HEK293 (cell line): ENCODE data around the gene SLC38A1.

ENCODE experiments used
- CTCF ChIA-PET: fragments of 350-600 bp; formaldehyde crosslinking; extraction: SDS; loops from one replicate; lab custom pipeline; 2021; ENCODE audit warnings: antibody characterized with exemption; lab: Yijun Ruan, JAX
- POLR2A ChIA-PET: fragments of 300-600 bp; formaldehyde crosslinking; extraction: SDS; loops from one replicate; lab custom pipeline; 2020; ENCODE audit warnings: antibody characterized with exemption, inconsistent platforms; lab: Yijun Ruan, JAX
- H3K27ac ChIP-seq: fragments of 200-500 bp; sonication (Bioruptor generic); 2 replicates; pipeline ENCODE4 v1.5.1; 2014; ENCODE audit warnings: low read depth, low read length, control low read depth, inconsistent platforms; ENCODE audit errors: extremely low read depth
- H3K36me3 ChIP-seq, 2 experiments: fragments of 200-500 bp in 1 of 2; sonication (Bioruptor generic) in 1 of 2; 1 replicate in 1 of 2; 2 replicates in 1 of 2; pipeline ENCODE4 v1.5.1; 2014 to 2017; ENCODE audit warnings: inconsistent platforms in 2 of 2, low read length in 2 of 2; ENCODE audit not compliant: control insufficient read depth in 2 of 2, insufficient read depth in 1 of 2
- H3K4me1 ChIP-seq: fragments of 200-500 bp; sonication (Bioruptor generic); 2 replicates; pipeline ENCODE4 v1.5.1; 2014; ENCODE audit warnings: mild to moderate bottlenecking, low read length, inconsistent platforms; ENCODE audit not compliant: control insufficient read depth, insufficient read depth
- H3K4me3 ChIP-seq: 2 replicates; pipeline ENCODE4 v1.5.1; 2011; ENCODE audit warnings: low read depth, mild to moderate bottlenecking, control low read depth, low read length, moderate library complexity
- H3K9me3 ChIP-seq: fragments of 200-500 bp; sonication (Bioruptor generic); 2 replicates; pipeline ENCODE4 v1.5.1; 2014; ENCODE audit warnings: low read depth, low read length, inconsistent platforms; ENCODE audit not compliant: control insufficient read depth, insufficient read depth
- IKZF3 ChIP-seq: fragments of 450-650 bp; IDR thresholded peaks from 2 replicates; pipeline ENCODE4 v1.5.0; 2018; ENCODE audit warnings: missing biosample characterization, mild to moderate bottlenecking, missing genetic modification characterization, moderate library complexity
- SETDB1 ChIP-seq: IDR thresholded peaks from one replicate; pipeline ENCODE4 v1.6.1; 2017; ENCODE audit warnings: mild to moderate bottlenecking, low read length, moderate library complexity, mixed read lengths; ENCODE audit not compliant: insufficient read length
- ZFHX2 ChIP-seq: fragments of 450-650 bp; formaldehyde crosslinking; conservative IDR thresholded peaks from 2 replicates; pipeline ENCODE4 v1.5.1; 2016; ENCODE audit warnings: missing biosample characterization, missing genetic modification characterization
- ZNF174 ChIP-seq: fragments of 450-650 bp; formaldehyde crosslinking; IDR thresholded peaks from 2 replicates; pipeline ENCODE4 v1.5.0; 2017; ENCODE audit warnings: missing biosample characterization, mild to moderate bottlenecking, missing genetic modification characterization
- ZNF175 ChIP-seq: fragments of 450-650 bp; formaldehyde crosslinking; IDR thresholded peaks from 2 replicates; pipeline ENCODE4 v1.5.1; 2016; ENCODE audit warnings: missing biosample characterization, missing genetic modification characterization
- ZNF2 ChIP-seq: fragments of 450-650 bp; formaldehyde crosslinking; IDR thresholded peaks from 2 replicates; pipeline ENCODE4 v1.5.1; 2016; ENCODE audit warnings: missing biosample characterization, missing genetic modification characterization
- ZNF23 ChIP-seq: fragments of 450-650 bp; formaldehyde crosslinking; IDR thresholded peaks from 2 replicates; pipeline ENCODE4 v1.5.1; 2016; ENCODE audit warnings: missing biosample characterization, missing genetic modification characterization, borderline replicate concordance
- ZNF266 ChIP-seq: fragments of 450-650 bp; formaldehyde crosslinking; IDR thresholded peaks from 2 replicates; pipeline ENCODE4 v1.5.1; 2016; ENCODE audit warnings: missing biosample characterization, missing genetic modification characterization, low read depth
- ZNF433 ChIP-seq: fragments of 450-650 bp; formaldehyde crosslinking; IDR thresholded peaks from 2 replicates; pipeline ENCODE4 v1.5.1; 2016; ENCODE audit warnings: missing biosample characterization, missing genetic modification characterization, low read depth
- ZNF510 ChIP-seq: fragments of 450-650 bp; formaldehyde crosslinking; IDR thresholded peaks from 2 replicates; pipeline ENCODE4 v1.5.1; 2018; ENCODE audit warnings: mild to moderate bottlenecking, missing genetic modification characterization, missing biosample characterization; ENCODE audit not compliant: insufficient replicate concordance
- ZNF626 ChIP-seq: fragments of 450-650 bp; sonication (Bioruptor Pico); formaldehyde crosslinking; IDR thresholded peaks from 2 replicates; pipeline ENCODE4 v1.5.1; 2018; ENCODE audit warnings: missing biosample characterization, missing genetic modification characterization, inconsistent platforms
- ZNF664 ChIP-seq: fragments of 450-650 bp; formaldehyde crosslinking; IDR thresholded peaks from 2 replicates; pipeline ENCODE4 v1.5.1; 2016; ENCODE audit warnings: missing biosample characterization, missing genetic modification characterization
- TF ChIP-seq, protein P1 (sequence below): fragments of 450-650 bp; formaldehyde crosslinking; IDR thresholded peaks from 2 replicates; pipeline ENCODE4 v1.5.1; 2017; ENCODE audit warnings: missing biosample characterization, missing genetic modification characterization
- TF ChIP-seq, protein P2 (sequence below): fragments of 450-650 bp; formaldehyde crosslinking; IDR thresholded peaks from 2 replicates; pipeline ENCODE4 v1.5.1; 2016; ENCODE audit warnings: missing biosample characterization, missing genetic modification characterization
- TF ChIP-seq, protein P3 (sequence below): fragments of 450-650 bp; formaldehyde crosslinking; conservative IDR thresholded peaks from 2 replicates; pipeline ENCODE4 v1.5.1; 2016; ENCODE audit warnings: low read depth, missing biosample characterization, missing genetic modification characterization
- TF ChIP-seq, protein P4 (sequence below): fragments of 450-650 bp; formaldehyde crosslinking; IDR thresholded peaks from 2 replicates; pipeline ENCODE4 v1.5.1; 2017; ENCODE audit warnings: missing biosample characterization, missing genetic modification characterization
- TF ChIP-seq, protein P5 (sequence below): fragments of 450-650 bp; formaldehyde crosslinking; IDR thresholded peaks from 2 replicates; pipeline ENCODE4 v1.5.1; 2016; ENCODE audit warnings: missing biosample characterization, missing genetic modification characterization

The SLC38A1 gene

DNA sequence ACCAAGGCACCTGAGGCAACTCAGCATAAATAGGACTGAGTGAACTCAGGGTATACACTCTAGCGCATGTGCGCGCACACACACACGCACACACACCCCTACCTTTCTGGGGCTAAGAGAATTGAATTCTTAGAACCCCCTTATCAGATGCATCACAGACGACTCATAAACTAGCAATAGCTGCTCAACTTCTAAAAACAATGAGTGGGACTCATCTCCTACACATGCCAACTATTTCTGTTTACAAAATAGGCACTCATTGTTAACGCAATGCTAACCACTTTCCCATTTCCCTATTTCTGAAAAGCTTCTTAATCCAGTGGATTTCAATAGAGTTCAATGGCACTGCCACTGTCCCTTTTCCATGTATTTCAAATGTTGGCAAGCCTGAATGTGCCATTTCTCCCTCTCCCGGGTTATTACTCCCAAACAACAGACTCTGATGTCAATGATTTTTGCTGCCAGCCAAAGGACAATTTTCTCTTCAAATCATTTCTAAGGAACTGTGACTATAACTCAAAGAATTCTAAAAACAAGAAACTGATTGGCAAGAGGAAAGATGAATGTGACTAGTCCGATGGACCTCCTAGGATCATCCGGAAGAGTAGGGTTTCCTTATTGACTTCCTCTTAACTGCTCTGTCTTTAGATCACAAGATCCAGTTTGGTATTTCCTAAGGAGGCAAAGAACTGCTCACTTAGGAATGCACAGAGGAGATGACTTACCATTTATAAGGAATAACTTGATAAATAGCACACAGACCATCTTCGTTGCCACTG is 48.8 kb downstream of the SLC38A1 start:
- CTCF ChIA-PET: no interaction called here
- H3K36me3 ChIP-seq: peaks cover 0 to 40% of the 10 kb centered on the region in 2 experiments; a peak in 2 of 3 replicates
- no peaks in the 10 kb centered on the region for H3K9me3 ChIP-seq
- H3K4me1 ChIP-seq: no peaks in the 10 kb centered on the region
- H3K4me3 ChIP-seq: no peak overlapping the region
- TF ChIP-seq ZFHX2 (tag by site-specific recombination) (peak; percentile 43), IKZF3 (no peak)
- TF ChIP-seq, protein P1, sequence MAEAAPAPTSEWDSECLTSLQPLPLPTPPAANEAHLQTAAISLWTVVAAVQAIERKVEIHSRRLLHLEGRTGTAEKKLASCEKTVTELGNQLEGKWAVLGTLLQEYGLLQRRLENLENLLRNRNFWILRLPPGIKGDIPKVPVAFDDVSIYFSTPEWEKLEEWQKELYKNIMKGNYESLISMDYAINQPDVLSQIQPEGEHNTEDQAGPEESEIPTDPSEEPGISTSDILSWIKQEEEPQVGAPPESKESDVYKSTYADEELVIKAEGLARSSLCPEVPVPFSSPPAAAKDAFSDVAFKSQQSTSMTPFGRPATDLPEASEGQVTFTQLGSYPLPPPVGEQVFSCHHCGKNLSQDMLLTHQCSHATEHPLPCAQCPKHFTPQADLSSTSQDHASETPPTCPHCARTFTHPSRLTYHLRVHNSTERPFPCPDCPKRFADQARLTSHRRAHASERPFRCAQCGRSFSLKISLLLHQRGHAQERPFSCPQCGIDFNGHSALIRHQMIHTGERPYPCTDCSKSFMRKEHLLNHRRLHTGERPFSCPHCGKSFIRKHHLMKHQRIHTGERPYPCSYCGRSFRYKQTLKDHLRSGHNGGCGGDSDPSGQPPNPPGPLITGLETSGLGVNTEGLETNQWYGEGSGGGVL (tag by site-specific recombination): 0 out of 2 replicates have a peak, but pooled peaks have one; percentile 14
- TF ChIP-seq, all 188 proteins: peak for 2
- no peak overlapping the region for H3K27ac ChIP-seq
- POLR2A ChIA-PET: no interaction called here

DNA sequence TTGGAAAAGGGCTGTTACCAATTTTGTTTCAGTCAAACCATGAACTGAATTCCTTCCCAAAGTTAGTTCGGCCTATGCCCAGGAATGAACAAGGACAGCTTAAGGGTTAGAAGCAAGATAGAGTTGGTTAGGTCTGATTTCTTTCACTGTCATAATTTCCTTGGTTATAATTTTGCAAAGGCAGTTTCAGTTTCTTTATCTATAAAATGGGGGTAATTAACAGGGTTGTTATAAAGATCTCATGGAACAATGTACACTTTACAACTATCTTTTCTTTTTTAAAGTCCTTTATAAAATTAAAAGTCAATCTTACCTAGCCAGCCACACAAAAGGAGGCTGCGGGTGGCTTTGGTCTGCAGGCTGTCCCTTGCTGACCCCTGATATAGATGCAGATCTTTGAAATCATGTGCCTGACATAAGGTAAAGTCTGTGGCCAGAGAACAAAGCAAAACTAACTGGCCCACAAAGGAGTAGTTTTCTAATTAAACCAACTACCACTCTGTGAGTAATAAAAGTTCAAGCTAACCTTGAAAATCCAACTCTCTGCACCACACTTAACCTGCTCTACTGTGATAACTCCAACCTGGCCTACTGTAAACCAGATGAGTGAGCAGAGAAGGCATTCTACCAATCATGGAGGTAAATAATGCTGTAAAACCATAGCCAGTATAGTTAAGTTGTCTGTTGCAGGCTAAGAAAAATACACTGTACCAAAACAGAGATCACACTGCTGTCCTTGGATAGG is 49.5 kb downstream of the SLC38A1 start:
- H3K27ac ChIP-seq: no peak overlapping the region
- H3K4me1 ChIP-seq: no peaks in the 10 kb centered on the region
- CTCF ChIA-PET: no interaction called here
- TF ChIP-seq ZNF510 (tag by site-specific recombination): no peak
- TF ChIP-seq ZNF626: no peak
- TF ChIP-seq, protein P2, sequence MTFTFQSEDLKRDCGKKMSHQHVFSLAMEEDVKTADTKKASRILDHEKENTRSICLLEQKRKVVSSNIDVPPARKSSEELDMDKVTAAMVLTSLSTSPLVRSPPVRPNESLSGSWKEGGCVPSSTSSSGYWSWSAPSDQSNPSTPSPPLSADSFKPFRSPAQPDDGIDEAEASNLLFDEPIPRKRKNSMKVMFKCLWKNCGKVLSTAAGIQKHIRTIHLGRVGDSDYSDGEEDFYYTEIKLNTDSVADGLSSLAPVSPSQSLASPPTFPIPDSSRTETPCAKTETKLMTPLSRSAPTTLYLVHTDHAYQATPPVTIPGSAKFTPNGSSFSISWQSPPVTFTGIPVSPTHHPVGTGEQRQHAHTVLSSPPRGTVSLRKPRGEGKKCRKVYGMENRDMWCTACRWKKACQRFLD (tag by site-specific recombination): no peak
- TF ChIP-seq ZNF2 (tag by site-specific recombination): no peak
- TF ChIP-seq ZNF433 (tag by site-specific recombination): no peak
- TF ChIP-seq ZNF664: no peak
- no peak for TF ChIP-seq ZNF23 (tag by site-specific recombination)
- TF ChIP-seq, protein P3, sequence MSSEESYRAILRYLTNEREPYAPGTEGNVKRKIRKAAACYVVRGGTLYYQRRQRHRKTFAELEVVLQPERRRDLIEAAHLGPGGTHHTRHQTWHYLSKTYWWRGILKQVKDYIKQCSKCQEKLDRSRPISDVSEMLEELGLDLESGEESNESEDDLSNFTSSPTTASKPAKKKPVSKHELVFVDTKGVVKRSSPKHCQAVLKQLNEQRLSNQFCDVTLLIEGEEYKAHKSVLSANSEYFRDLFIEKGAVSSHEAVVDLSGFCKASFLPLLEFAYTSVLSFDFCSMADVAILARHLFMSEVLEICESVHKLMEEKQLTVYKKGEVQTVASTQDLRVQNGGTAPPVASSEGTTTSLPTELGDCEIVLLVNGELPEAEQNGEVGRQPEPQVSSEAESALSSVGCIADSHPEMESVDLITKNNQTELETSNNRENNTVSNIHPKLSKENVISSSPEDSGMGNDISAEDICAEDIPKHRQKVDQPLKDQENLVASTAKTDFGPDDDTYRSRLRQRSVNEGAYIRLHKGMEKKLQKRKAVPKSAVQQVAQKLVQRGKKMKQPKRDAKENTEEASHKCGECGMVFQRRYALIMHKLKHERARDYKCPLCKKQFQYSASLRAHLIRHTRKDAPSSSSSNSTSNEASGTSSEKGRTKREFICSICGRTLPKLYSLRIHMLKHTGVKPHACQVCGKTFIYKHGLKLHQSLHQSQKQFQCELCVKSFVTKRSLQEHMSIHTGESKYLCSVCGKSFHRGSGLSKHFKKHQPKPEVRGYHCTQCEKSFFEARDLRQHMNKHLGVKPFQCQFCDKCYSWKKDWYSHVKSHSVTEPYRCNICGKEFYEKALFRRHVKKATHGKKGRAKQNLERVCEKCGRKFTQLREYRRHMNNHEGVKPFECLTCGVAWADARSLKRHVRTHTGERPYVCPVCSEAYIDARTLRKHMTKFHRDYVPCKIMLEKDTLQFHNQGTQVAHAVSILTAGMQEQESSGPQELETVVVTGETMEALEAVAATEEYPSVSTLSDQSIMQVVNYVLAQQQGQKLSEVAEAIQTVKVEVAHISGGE (tag by site-specific recombination): no peak
- TF ChIP-seq, protein P4, sequence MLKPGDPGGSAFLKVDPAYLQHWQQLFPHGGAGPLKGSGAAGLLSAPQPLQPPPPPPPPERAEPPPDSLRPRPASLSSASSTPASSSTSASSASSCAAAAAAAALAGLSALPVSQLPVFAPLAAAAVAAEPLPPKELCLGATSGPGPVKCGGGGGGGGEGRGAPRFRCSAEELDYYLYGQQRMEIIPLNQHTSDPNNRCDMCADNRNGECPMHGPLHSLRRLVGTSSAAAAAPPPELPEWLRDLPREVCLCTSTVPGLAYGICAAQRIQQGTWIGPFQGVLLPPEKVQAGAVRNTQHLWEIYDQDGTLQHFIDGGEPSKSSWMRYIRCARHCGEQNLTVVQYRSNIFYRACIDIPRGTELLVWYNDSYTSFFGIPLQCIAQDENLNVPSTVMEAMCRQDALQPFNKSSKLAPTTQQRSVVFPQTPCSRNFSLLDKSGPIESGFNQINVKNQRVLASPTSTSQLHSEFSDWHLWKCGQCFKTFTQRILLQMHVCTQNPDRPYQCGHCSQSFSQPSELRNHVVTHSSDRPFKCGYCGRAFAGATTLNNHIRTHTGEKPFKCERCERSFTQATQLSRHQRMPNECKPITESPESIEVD (tag by site-specific recombination): no peak
- no peak for TF ChIP-seq ZNF174 (tag by site-specific recombination)
- TF ChIP-seq, protein P5, sequence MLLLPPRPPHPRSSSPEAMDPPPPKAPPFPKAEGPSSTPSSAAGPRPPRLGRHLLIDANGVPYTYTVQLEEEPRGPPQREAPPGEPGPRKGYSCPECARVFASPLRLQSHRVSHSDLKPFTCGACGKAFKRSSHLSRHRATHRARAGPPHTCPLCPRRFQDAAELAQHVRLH (tag by site-specific recombination): no peak
- no peak for TF ChIP-seq ZNF175
- no peak for TF ChIP-seq ZNF266 (tag by site-specific recombination)
- TF ChIP-seq SETDB1: no peak
- TF ChIP-seq, all 188 proteins: peak for 0
- no peak overlapping the region for H3K4me3 ChIP-seq
- peaks cover 0 to 38% of the 10 kb centered on the region in 2 experiments; a peak in 2 of 3 replicates for H3K36me3 ChIP-seq
- POLR2A ChIA-PET: no interaction called here
- no peaks in the 10 kb centered on the region for H3K9me3 ChIP-seq
